ENCODE results near the gene DDX50.

DNA sequence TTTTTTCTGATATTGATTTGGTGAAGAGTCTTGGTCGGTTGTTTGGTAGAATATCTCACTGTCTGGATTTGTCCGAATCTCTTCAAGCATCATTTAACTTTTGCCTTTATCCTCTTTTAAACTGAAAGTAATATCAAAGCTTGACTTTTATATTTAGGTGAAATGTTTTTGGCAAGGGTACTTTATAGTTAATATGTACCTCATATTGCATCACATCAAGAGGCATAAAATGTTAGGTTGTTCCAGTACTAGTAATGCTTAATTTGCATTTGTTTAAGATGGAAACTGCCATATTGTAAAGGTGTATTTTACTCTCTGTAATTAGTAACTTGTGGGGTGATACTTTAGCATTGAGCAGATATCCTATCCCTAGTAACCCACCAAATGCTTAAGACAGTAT is 37.8 kb downstream of the DDX50 start:
- TF ChIP-seq, protein P1, sequence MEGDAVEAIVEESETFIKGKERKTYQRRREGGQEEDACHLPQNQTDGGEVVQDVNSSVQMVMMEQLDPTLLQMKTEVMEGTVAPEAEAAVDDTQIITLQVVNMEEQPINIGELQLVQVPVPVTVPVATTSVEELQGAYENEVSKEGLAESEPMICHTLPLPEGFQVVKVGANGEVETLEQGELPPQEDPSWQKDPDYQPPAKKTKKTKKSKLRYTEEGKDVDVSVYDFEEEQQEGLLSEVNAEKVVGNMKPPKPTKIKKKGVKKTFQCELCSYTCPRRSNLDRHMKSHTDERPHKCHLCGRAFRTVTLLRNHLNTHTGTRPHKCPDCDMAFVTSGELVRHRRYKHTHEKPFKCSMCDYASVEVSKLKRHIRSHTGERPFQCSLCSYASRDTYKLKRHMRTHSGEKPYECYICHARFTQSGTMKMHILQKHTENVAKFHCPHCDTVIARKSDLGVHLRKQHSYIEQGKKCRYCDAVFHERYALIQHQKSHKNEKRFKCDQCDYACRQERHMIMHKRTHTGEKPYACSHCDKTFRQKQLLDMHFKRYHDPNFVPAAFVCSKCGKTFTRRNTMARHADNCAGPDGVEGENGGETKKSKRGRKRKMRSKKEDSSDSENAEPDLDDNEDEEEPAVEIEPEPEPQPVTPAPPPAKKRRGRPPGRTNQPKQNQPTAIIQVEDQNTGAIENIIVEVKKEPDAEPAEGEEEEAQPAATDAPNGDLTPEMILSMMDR (conservative IDR thresholded peaks at IDR 0.05) = no peak
- TF ChIP-seq EZH2 (IDR thresholded peaks at IDR 0.05; ENCODE audit: low read depth) = no peak
